GM21423 (cell line): ENCODE measurements around the gene CAB39L.

Experiments
- ATAC-seq: cut with Tn5 transposase; IDR thresholded peaks from one replicate; pipeline ENCODE4 v1.9.1; 2021; ENCODE audit warnings: mild to moderate bottlenecking, moderate library complexity; ENCODE audit not compliant: unreplicated experiment

The CAB39L gene

DNA sequence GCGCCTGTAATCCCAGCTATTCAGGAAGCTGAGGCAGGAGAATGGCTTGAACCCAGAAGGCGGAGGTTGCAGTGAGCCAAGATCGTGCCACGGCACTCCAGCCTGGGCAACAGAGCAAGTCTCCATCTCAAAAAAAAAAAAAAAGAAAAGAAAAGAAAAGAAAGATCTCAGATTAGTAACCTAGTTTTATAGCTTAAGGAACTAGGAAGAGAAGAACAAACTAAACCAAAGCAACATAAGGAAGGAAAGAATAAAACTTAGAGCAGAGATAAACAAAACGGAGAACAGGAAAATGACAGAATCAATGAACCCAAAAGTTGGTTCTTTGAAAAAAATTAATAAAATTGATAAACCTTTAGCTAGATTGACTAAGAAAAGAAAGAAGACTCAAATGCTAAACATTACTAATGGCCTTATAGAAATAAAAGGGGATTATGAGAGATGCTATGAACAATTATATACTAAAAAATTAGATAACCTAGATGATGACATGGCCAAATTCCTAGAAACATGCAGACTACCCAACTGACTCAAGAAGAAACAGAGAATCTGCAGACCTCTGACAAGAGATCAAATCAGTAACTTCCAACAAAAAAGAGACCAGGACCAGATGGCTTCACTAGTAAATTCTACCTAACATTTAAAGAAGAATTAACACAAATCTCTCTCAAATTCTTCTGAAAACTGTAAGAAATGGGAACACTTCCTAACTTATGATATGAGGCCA lies 127.9 kb downstream of the CAB39L start:
- no peak for ATAC-seq

- no peak for ATAC-seq
Measured at GRCh38 chr13:49315036-49315565, 128.8 kb downstream of the CAB39L start.

DNA sequence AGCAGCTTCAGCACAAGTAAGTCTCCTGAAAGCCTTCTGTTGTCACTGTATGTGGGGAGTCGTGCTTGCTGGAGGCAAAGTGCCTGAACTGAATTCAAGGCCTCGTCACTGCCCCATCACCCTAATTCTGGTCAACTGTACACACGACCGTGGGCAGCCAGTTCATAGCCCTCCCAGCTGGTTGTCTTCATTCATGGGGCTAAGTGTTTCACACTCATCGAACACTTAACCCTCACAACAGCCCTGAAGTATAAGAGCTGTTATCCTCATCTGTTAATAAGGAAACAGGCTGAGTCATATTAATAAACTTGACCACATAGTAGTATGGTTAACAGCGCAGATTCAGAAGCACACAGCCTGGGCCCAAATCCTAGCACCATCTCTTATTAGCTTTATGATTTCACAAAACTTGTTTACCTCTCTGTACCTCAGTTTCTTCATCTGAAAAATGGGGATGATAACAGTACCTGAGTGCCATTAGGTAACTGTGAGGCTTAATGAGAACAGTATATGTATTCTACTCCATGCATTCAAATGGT lies 129.5 kb downstream of the CAB39L start:
- ATAC-seq: no peak

GRCh38 chr13:49311816-49312215 lies 132.0 kb downstream of the CAB39L start:
- ATAC-seq: no peak

DNA sequence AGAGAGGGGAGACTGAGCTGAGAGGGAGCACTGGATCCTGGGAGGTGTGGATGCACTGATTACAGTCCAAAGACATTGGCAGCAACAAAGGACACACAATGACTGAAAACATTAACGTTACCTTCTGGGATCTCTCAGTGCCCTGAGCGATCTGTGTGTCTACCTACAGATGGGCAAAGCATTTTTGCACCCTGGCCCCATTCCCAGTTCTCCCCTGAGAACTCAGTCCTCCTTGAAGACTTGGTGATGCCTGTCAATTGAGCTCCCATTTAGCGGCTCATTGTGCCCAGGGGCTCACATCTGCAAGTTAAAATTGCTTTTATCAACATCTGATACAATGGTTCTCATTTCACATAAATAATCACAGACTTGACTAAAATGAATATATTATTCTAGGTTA lies 133.6 kb downstream of the CAB39L start:
- ATAC-seq: no peak

- ATAC-seq: no peak
Measured at GRCh38 chr13:49308921-49309408, 134.9 kb downstream of the CAB39L start.

DNA sequence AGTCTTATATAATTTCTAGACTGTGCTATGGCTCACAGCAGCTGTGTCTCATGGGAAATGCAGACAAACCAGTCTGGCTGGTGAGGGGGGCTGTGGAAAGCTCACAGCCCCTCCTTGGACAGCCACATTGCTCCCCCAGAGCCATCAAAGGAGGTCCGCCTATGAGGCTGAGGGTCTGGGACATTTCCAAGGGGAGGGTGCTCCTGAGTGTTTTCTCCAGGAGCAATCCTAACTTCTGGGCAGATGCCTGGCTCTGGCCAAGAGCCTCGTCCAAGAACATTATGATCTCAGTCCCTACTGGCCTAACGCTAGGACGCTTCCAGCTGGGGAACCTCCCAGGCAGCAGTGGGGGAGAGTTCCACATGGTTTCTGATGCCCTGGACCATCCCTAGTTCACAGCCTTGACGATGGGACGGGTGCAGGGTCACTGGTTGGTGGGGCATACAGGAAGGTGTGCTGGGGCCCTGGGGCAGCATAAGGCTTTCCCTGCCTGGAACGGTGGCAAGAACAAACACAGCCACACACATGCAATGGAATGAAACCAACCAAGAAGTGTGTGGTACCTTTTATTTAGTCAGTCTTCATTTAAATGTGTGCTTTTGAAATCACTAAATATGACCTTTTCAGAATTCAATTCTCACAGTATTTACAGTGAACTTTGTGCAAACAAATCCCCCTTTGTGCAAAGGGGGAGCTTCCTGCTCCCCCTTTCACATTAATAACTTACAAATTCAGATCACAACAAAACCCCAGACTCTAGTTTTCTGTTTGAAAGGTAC lies 135.6 kb downstream of the CAB39L start:
- no peak for ATAC-seq

DNA sequence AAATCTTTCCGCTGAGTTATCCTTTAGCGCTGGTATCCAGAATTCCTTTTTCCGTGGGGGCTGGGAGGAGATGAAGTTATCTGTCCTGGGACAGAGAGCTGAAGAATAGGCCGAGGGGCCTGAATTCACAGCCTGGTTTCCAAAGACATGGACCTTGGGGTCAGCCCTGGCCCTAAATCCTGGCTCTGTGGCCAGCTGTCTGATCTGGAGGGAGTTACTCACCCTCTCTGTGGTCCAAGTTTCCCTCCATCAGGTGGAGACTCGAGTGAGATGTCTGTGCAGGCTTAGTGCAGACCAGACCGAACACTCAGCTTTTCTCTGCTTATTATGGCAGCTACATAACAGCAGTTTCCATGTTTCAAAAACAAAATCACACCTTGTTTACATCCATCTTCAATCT lies 136.5 kb downstream of the CAB39L start:
- ATAC-seq: no peak

DNA sequence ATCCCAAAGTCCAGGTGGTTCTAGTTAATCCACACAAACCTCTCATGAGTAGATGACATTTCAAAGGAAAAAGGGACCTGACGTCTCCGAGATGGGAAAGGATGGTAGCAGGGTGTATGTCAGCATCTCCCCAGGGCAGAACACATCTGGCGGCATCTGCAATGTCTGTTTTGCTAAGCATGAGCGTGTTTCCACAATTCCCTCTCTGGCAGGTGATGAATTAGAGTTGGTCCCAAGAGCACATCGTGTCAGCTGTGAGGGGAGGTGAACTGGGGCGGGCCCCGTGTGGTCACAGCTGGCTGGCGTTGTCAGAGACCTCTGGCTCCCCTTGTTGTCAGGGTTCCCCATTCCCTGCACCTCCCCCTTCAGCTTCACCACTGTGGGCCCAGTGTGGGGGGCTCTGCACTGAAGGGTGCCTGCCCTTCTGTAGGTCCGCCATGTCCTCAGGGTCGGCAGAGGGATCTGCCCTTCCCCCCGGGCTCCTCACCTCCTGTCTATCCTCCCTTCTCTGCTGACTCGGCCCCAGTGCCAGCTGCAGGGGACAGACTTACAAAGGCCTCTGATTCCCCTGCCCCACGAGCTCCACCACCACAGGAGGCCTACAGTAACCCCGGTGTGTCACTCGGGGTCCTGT lies 138.0 kb downstream of the CAB39L start:
- no peak for ATAC-seq

- ATAC-seq: no peak
Measured at GRCh38 chr13:49304763-49305700, 138.8 kb downstream of the CAB39L start.

DNA sequence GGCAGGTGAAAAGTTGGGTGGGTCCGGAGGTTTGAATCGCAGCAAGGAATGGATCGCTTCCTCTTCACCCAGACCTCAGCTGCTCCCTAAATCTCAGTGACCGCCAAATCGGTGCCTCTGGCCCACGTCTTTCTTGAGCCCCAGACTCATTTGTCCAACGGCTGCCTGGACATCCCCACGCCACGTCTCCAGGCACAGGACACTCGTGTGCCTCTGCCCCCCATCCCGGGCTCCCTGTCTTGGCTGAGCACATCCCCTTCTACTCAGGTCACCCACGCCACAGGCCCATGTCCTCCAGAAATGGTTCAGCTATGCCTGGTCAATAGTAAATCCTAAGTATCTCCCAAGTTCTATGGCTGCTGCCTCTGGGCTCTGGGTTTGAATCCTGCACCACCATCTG lies 139.5 kb downstream of the CAB39L start:
- no peak for ATAC-seq

GRCh38 chr13:49303533-49304252 lies 140.2 kb downstream of the CAB39L start:
- ATAC-seq: no peak

DNA sequence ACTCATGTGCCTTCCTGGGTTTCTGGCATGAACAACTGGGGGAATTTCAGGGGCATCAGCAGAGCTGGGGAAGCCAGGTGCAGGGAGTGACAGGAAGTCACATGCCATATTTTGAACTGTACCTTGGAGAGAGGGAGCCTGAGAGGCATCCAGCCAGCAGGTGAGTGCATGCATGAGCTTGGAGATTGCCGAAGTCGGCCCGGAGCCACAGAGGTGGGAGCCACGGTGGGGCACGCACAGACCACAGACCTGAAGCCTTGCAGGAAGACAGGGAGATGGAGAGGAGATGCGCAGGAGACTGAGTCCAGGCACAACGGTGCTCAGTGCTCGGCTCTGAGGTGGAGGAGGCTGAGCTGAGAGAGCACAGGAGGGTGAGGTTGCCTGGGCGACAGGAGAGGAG lies 141.0 kb downstream of the CAB39L start:
- ATAC-seq: no peak

DNA sequence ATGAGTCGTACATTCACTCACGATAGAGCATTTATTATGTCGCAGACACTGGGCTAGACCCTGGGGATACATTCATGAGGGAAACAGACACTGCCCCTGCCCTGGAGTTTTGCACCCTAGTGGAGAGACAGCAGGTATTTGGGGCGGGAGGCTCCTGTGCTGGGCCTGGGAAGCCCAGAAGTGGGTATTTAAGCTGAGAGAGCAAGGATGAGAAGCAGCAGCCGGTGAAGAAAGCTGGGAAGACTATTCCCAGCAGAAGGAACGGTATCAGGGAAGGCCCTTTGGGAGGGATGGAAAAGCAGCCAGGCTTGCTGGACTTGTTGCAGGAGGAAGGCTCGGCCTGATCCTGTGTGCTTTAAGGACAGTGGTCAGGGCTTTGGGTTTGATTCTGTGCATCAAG lies 141.6 kb downstream of the CAB39L start:
- ATAC-seq: no peak

GRCh38 chr13:49300739-49301589 lies 142.9 kb downstream of the CAB39L start:
- peak; percentile 89 for ATAC-seq

- ATAC-seq: no peak
Measured at GRCh38 chr13:49300276-49300675, 143.6 kb downstream of the CAB39L start.

GRCh38 chr13:49298903-49299605 lies 144.8 kb downstream of the CAB39L start:
- ATAC-seq: no peak

GRCh38 chr13:49298416-49298815 lies 145.4 kb downstream of the CAB39L start:
- ATAC-seq: no peak
